GM10266 (cell line): ENCODE measurements around the gene C16orf87.

ENCODE experiments used
- DNase-seq: peaks from one replicate; pipeline ENCODE4 v3.0.0; 2012; ENCODE audit errors: extremely low spot score
- CTCF ChIP-seq: IDR thresholded peaks from 2 replicates; pipeline ENCODE4 v1.5.1; 2012; ENCODE audit warnings: mild to moderate bottlenecking, low read depth; ENCODE audit not compliant: control insufficient read depth, insufficient read depth; ENCODE audit errors: missing control alignments

The C16orf87 gene

GRCh38 chr16:46826631-46827030 is 4.3 kb downstream of the C16orf87 start:
- no peak for TF ChIP-seq CTCF

GRCh38 chr16:46822270-46822669 is 8.7 kb downstream of the C16orf87 start:
- peak; percentile 62 for DNase-seq
- TF ChIP-seq CTCF, result no peak

More at GRCh38 chr16:46826631-46827030, 4.3 kb downstream of the C16orf87 start:
- DNase-seq, result no peak

GRCh38 chr16:46817961-46818360 is 13.0 kb downstream of the C16orf87 start:
- no peak for TF ChIP-seq CTCF
- no peak for DNase-seq

- no peak for DNase-seq
- TF ChIP-seq CTCF, result no peak
Measured at GRCh38 chr16:46814790-46815189, 16.2 kb downstream of the C16orf87 start.

GRCh38 chr16:46813611-46814010 is 17.4 kb downstream of the C16orf87 start:
- no peak for DNase-seq
- TF ChIP-seq CTCF, result no peak

- no peak for TF ChIP-seq CTCF
Measured at GRCh38 chr16:46812781-46813540, 18.0 kb downstream of the C16orf87 start.

GRCh38 chr16:46811682-46812081 is 19.3 kb downstream of the C16orf87 start:
- no peak for DNase-seq
- no peak for TF ChIP-seq CTCF

More at GRCh38 chr16:46812781-46813540, 18.0 kb downstream of the C16orf87 start:
- DNase-seq, result no peak
